Mesenteric fat pad (tissue), 1 donor: ENCODE results near the gene NRF1. TPM values are rescaled to one million over a fixed set of nuclear protein-coding genes. Genes with fewer than 3 reads are reported as not detected.
"Not testable (repeated sequence)": the region's sequence is repeated elsewhere in the genome, so short reads cannot be mapped to it uniquely, and the experiment has no call there.

Experiments used
- DNase-seq: peaks from one replicate; pipeline ENCODE4 v3.0.0-alpha.2; 2020; ENCODE audit warnings: low spot score
- long read RNA-seq: library from polyadenylated mRNA; unstranded; transcript quantifications from one replicate; pipeline ENCODE4 v2.0.0, GENCODE V29; 2020
- total RNA-seq: library from RNA; stranded (reverse); fragmentation: NEBNext Ultra II Directional; extraction: Animal tissue kit (Norgen Biotek cat#: 25700); gene quantifications from one replicate; pipeline ENCODE4 v1.2.1, GENCODE V29; 2021
- donor health status: DM: yes; HTN: yes; CAD: no.

NRF1 gene
- 16.2 TPM for total RNA-seq
- long read RNA-seq, partial matches to known transcripts: 3 of 11 reads
- long read RNA-seq, other reads (novel, unspliced or antisense): 7 of 11 reads

- DNase-seq: peak; percentile 95
Observed at GRCh38 chr7:129611246-129612111, at the start of gene NRF1. TSS of gene NRF1 (plus strand) at chr7:129611720. CDS start at chr7:129657352, 45,632 bp downstream.

GRCh38 chr7:129566323-129566722 lies 45.2 kb upstream of the NRF1 start:
- DNase-seq: not testable (repeated sequence)

GRCh38 chr7:129567377-129567776 lies 44.1 kb upstream of the NRF1 start:
- DNase-seq: no peak

- no peak for DNase-seq
Observed at GRCh38 chr7:129568240-129568639, 43.3 kb upstream of the NRF1 start.

GRCh38 chr7:129569326-129569725 lies 42.2 kb upstream of the NRF1 start:
- DNase-seq: peak; percentile 12

- peak; percentile 45 for DNase-seq
Observed at GRCh38 chr7:129569811-129570215, 41.7 kb upstream of the NRF1 start.

- DNase-seq: peak; percentile 49
Observed at GRCh38 chr7:129571201-129571600, 40.3 kb upstream of the NRF1 start.

GRCh38 chr7:129572205-129572604 lies 39.3 kb upstream of the NRF1 start:
- peak; percentile 2 for DNase-seq

GRCh38 chr7:129574487-129574886 lies 37.0 kb upstream of the NRF1 start:
- peak; percentile 35 for DNase-seq

GRCh38 chr7:129575699-129576098 lies 35.8 kb upstream of the NRF1 start:
- DNase-seq: peak; percentile 51

GRCh38 chr7:129576138-129576537 lies 35.4 kb upstream of the NRF1 start:
- DNase-seq: no peak

- DNase-seq: peak; percentile 79
Observed at GRCh38 chr7:129578829-129579228, 32.7 kb upstream of the NRF1 start.

GRCh38 chr7:129586179-129586578 lies 25.3 kb upstream of the NRF1 start:
- DNase-seq: not testable (repeated sequence)

- DNase-seq: no peak
Observed at GRCh38 chr7:129588268-129588667, 23.3 kb upstream of the NRF1 start.

- no peak for DNase-seq
Observed at GRCh38 chr7:129591868-129592267, 19.7 kb upstream of the NRF1 start.

- DNase-seq: not testable (repeated sequence)
Observed at GRCh38 chr7:129596386-129596785, 15.1 kb upstream of the NRF1 start.

- DNase-seq: no peak
Observed at GRCh38 chr7:129597672-129598071, 13.8 kb upstream of the NRF1 start.

- no peak for DNase-seq
Observed at GRCh38 chr7:129599174-129599573, 12.3 kb upstream of the NRF1 start.

GRCh38 chr7:129603594-129603993 lies 7.9 kb upstream of the NRF1 start:
- DNase-seq: not testable (repeated sequence)

GRCh38 chr7:129604021-129604420 lies 7.5 kb upstream of the NRF1 start:
- DNase-seq: not testable (repeated sequence)

- no peak for DNase-seq
Observed at GRCh38 chr7:129604713-129605437, 6.6 kb upstream of the NRF1 start.

GRCh38 chr7:129605960-129606614 lies 5.4 kb upstream of the NRF1 start:
- no peak for DNase-seq
